Measurements from ENCODE around the gene PJVK. TPM values are rescaled to one million over a fixed set of nuclear protein-coding genes. Genes with fewer than 3 reads are reported as not detected.
A peak's percentile ranks its signal among the peaks of the same experiment; 100 is the strongest.

The PJVK gene
- total and polyA plus RNA-seq, 2 of the 4 experiments (the other 2 are of a cell fraction) = 0.72 to 2.4 TPM

- CTCF ChIA-PET = no interaction called here
Observed at GRCh38 chr2:178449700-178450523, 1.3 kb upstream of the PJVK start.

More at GRCh38 chr2:178449700-178450523, 1.3 kb upstream of the PJVK start:
- no peak overlapping the region for H2BK20ac ChIP-seq (ENCODE audit: low read depth, low read length)
- in situ Hi-C loops (cut with MboI; ENCODE audit: low sequenced_read_pairs) (no loop called here), dilution Hi-C loops (cut with HindIII; ENCODE audit: low sequenced_read_pairs, unreplicated experiment) (no loop called here), intact Hi-C loops (cut with micrococcal nuclease) (loop anchor here (1.0 kb wide), 1 partner anchor 14 kb away; no protein-coding TSS in a partner anchor)
- no peaks in the 10 kb centered on the region for H3K9me3 ChIP-seq (ENCODE audit: control insufficient read depth, insufficient read depth, low read length)
- 60% methylated on average over 1 of the region's 18 CpGs; no CpG with 5 or more reads in 1 of the 2 experiments for WGBS, 2 experiments (ENCODE audit: extremely low coverage in 2 of 2, insufficient read length in 1 of 2)
- peak overlapping the region; percentile 86 for H3K4me3 ChIP-seq (ENCODE audit: insufficient read depth, low read depth, low read length)
- peak overlapping the region; percentile 98 for H3K4me2 ChIP-seq (ENCODE audit: low read depth, low read length)
- peaks cover 6% of the 10 kb centered on the region for H3K4me1 ChIP-seq (ENCODE audit: control insufficient read depth, insufficient read depth, low read length)
- ATAC-seq (ENCODE audit: low read depth) (no peak), DNase-seq (peak; percentile 11)
- no peak overlapping the region for H3K18ac ChIP-seq (ENCODE audit: low read depth, low read length)
- no peak overlapping the region for H2BK120ac ChIP-seq (ENCODE audit: low read depth, low read length)
- H3K14ac ChIP-seq (replicated peaks; ENCODE audit: low read depth, low read length) = peak overlapping the region; percentile 84
- H3K27ac ChIP-seq (ENCODE audit: insufficient read depth, low read length) = peak overlapping the region; percentile 59
- H4K5ac ChIP-seq (ENCODE audit: low read depth, low read length) = no peak overlapping the region
- peaks cover 9% of the 10 kb centered on the region; the same call in 1 of the 2 replicates for H4K20me1 ChIP-seq (ENCODE audit: insufficient read depth, low read length)
- peaks cover 21 to 34% of the 10 kb centered on the region in 2 experiments for H3K79me1 ChIP-seq (ENCODE audit: low read depth in 1 of 2, low read length in 2 of 2)
- H3K9ac ChIP-seq (ENCODE audit: low read depth, low read length) = peak overlapping the region; percentile 91
- peak overlapping the region; percentile 96 for H3K23ac ChIP-seq (ENCODE audit: low read depth, low read length)
- POLR2A ChIA-PET (ENCODE audit: unreplicated experiment) = no interaction called here
- peak overlapping the region in 1 of 2 experiments; percentile 20; a peak in 1 of 4 replicates for H4K8ac ChIP-seq (ENCODE audit: low read depth in 2 of 2, low read length in 2 of 2)
- no peaks in the 10 kb centered on the region for H3K27me3 ChIP-seq (ENCODE audit: control insufficient read depth, insufficient read depth, low read length)
- peak overlapping the region; percentile 98 for H2AFZ ChIP-seq (replicated peaks; ENCODE audit: low read length, poor library complexity)
- H3K36me3 ChIP-seq (ENCODE audit: control insufficient read depth, insufficient read depth, low read length) = peaks cover 16% of the 10 kb centered on the region
- H3K56ac ChIP-seq (ENCODE audit: extremely low read depth, insufficient read depth, low read length) = peak overlapping the region; percentile 49; the same call in 1 of the 2 replicates
- BruUV-seq (replicated peaks) = no TSS peak
- H3K4ac ChIP-seq (ENCODE audit: low read depth, low read length) = peak overlapping the region; percentile 37; the same call in 1 of the 2 replicates
- no peak overlapping the region for H2BK5ac ChIP-seq (ENCODE audit: low read depth, low read length, poor library complexity, severe bottlenecking)
- H4K91ac ChIP-seq (ENCODE audit: insufficient read depth, low read depth, low read length) = no peak overlapping the region
- H2AK9ac ChIP-seq (replicated peaks; ENCODE audit: low read depth, low read length, poor library complexity) = peak overlapping the region; percentile 66
- H2BK15ac ChIP-seq (ENCODE audit: low read depth, low read length) = no peak overlapping the region
- TF ChIP-seq FOS (IDR thresholded peaks at IDR 0.05; ENCODE audit: low read depth, low read length) (no peak), CHD1 (IDR thresholded peaks at IDR 0.05; ENCODE audit: low read depth, low read length) (no peak), RFX5 (IDR thresholded peaks at IDR 0.05; ENCODE audit: low read depth, low read length) (no peak; the same call in 1 of the 2 replicates)
- H3K9me1 ChIP-seq (ENCODE audit: insufficient read depth, low read length) = 0 out of 2 replicates have a peak, but pooled peaks cover 2% of the 10 kb centered on the region
- peak overlapping the region; percentile 6; the same call in 1 of the 2 replicates for H2AK5ac ChIP-seq (ENCODE audit: low read depth, low read length)
